Activated CD8-positive, alpha-beta T cell treated with anti-CD3 and anti-CD28 coated beads, Interleukin-2, amount 10 ng/mL, durations not matched to agents 7 days and 5 days (primary cell): ENCODE results near the gene LCN1. TPM values are rescaled to one million over a fixed set of nuclear protein-coding genes. Genes with fewer than 3 reads are reported as not detected.
A peak's percentile ranks its signal among the peaks of the same experiment; 100 is the strongest.

Experiments
- ATAC-seq: fragments of 150-1000 bp; cut with Tn5 transposase; one replicate; pipeline ENCODE4 v1.10.0; 2021; ENCODE audit warnings: moderate library complexity
- CTCF ChIA-PET: fragments of 350-600 bp; sonication (Branson Sonifier 250); formaldehyde crosslinking; loops from one replicate; lab custom pipeline; 2021; ENCODE audit warnings: antibody characterized with exemption; lab: Charles Lee
- POLR2A ChIA-PET: fragments of 350-600 bp; sonication (Branson Sonifier 250); formaldehyde crosslinking; loops from one replicate; lab custom pipeline; 2021; ENCODE audit warnings: antibody characterized with exemption; lab: Charles Lee
- DNase-seq: peaks from one replicate; pipeline ENCODE4 v3.0.0-alpha.2; 2020
- H3K27ac Mint-ChIP-seq: one replicate; pipeline ENCODE4 v1.8.0; 2021; ENCODE audit warnings: mild to moderate bottlenecking, mixed read lengths
- H3K27me3 Mint-ChIP-seq: one replicate; pipeline ENCODE4 v1.8.0; 2021; ENCODE audit warnings: low read depth, mixed read lengths
- H3K36me3 Mint-ChIP-seq: one replicate; pipeline ENCODE4 v1.8.0; 2021; ENCODE audit warnings: low read depth, mixed read lengths
- H3K4me1 Mint-ChIP-seq: one replicate; pipeline ENCODE4 v1.8.0; 2021; ENCODE audit warnings: low read depth, mixed read lengths
- H3K4me3 Mint-ChIP-seq: one replicate; pipeline ENCODE4 v1.8.0; 2021; ENCODE audit warnings: mild to moderate bottlenecking, mixed read lengths
- H3K9me3 Mint-ChIP-seq: one replicate; pipeline ENCODE4 v1.8.0; 2022; ENCODE audit warnings: mixed read lengths; ENCODE audit not compliant: insufficient read depth
- total RNA-seq, 2 experiments: library from RNA; stranded (reverse); gene quantifications; one replicate each; pipeline ENCODE4 v1.2.3, GENCODE V29; 2021

LCN1 gene
- total RNA-seq, 2 experiments from 2014 or later: not detected

DNA sequence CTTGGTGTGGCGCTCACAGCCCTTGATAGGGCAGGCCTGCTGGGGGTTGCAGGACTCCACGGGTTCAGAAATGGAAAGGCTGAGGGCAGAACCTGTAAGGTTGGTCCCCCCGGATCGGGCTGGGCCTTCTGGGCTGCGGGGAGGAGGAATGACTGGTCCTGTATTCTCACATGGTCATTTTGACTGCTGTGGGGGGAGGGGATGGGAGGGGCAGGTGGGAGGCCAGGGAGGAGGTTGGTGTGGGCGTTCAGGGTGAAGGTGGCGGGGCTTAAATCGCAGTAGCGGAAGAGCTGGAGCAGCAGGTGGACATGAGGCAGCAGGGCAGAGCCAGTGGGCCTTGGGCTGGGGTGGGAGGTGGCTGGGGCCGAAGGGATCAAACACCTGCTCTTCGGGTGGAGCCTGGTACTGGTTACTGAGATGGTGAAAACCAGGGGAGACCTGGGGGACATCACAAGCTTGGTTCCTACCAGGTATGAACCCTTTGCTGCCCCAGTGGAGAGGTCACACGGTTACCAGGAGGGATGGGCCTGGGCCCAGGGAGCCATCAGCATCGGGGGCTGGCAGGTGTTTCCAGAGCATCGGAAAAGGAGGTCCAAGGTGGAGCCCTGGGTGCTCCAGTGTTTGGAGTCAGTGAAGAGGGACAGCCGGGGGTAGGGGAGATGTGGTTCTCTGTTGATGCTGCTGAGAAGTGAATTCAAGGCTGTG is 18.9 kb upstream of the LCN1 start:
- no peak for ATAC-seq
- Mint-ChIP-seq H3K27me3 (peaks cover 3% of the 10 kb centered on the region), H3K27ac (no peak overlapping the region), H3K36me3 (peaks cover 14% of the 10 kb centered on the region), H3K4me3 (peak overlapping the region; percentile 88), H3K9me3 (no peaks in the 10 kb centered on the region), H3K4me1 (peaks cover 18% of the 10 kb centered on the region)
- DNase-seq: no peak
- ChIA-PET CTCF (no interaction called here), POLR2A (no interaction called here)

DNA sequence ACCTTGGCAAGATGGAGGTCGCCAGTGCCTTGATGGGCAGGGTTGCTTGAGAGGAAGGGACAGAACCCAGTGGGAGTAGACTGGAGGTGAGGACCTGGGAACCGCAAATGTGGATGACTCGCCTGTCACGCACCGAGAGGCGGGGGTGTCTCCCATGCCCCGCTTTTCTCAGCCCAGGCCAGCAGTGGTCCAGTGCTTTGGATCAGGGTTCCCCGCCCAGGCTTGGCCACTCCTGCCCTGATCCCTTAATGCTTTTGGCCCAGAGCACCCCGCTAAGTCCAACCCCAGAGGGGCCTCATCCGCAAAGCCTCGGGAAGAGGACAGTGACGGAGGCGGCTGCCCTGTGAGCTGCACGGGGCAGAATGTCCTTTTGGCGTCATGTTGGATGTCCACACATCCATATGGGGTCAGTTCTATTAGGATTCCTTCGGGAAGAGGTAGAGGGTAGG is 18.3 kb upstream of the LCN1 start:
- ATAC-seq (no peak), DNase-seq (no peak)
- peaks cover 3% of the 10 kb centered on the region for H3K27me3 Mint-ChIP-seq
- peak overlapping the region; percentile 8 for H3K4me3 Mint-ChIP-seq
- H3K36me3 Mint-ChIP-seq: peaks cover 14% of the 10 kb centered on the region
- no peaks in the 10 kb centered on the region for H3K9me3 Mint-ChIP-seq
- ChIA-PET CTCF (no interaction called here), POLR2A (no interaction called here)
- no peak overlapping the region for H3K27ac Mint-ChIP-seq
- H3K4me1 Mint-ChIP-seq: peaks cover 18% of the 10 kb centered on the region

DNA sequence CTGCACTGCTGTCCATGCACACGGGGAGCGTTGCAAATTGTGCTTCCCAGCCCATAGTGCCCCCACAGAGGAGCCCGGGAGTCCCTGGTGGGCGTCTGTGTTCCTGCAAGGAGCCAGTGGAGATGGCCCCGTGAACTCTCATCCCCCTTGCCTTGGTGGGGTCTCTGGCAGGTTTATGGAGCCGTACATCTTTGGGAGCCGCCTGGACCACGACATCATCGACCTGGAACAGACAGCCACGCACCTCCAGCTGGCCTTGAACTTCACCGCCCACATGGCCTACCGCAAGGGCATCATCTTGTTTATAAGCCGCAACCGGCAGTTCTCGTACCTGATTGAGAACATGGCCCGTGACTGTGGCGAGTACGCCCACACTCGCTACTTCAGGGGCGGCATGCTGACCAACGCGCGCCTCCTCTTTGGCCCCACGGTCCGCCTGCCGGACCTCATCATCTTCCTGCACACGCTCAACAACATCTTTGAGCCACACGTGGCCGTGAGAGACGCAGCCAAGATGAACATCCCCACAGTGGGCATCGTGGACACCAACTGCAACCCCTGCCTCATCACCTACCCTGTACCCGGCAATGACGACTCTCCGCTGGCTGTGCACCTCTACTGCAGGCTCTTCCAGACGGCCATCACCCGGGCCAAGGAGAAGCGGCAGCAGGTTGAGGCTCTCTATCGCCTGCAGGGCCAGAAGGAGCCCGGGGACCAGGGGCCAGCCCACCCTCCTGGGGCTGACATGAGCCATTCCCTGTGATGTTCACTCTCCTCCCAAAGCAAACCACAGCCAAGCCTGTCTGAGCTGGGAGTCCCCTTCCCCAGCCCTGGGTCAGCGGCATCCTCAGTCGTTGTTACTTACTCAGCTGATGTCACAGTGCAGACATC is 17.6 kb upstream of the LCN1 start:
- ChIA-PET POLR2A (no interaction called here), CTCF (interaction anchor here (0.9 kb wide), 1 partner anchor 9 kb away, joined by 3 read pairs; no protein-coding TSS in a partner anchor)
- Mint-ChIP-seq H3K27ac (no peak overlapping the region), H3K9me3 (no peaks in the 10 kb centered on the region), H3K36me3 (peaks cover 14% of the 10 kb centered on the region), H3K4me1 (peaks cover 18% of the 10 kb centered on the region), H3K27me3 (peaks cover 3% of the 10 kb centered on the region), H3K4me3 (no peak overlapping the region)
- DNase-seq: no peak
- no peak for ATAC-seq

DNA sequence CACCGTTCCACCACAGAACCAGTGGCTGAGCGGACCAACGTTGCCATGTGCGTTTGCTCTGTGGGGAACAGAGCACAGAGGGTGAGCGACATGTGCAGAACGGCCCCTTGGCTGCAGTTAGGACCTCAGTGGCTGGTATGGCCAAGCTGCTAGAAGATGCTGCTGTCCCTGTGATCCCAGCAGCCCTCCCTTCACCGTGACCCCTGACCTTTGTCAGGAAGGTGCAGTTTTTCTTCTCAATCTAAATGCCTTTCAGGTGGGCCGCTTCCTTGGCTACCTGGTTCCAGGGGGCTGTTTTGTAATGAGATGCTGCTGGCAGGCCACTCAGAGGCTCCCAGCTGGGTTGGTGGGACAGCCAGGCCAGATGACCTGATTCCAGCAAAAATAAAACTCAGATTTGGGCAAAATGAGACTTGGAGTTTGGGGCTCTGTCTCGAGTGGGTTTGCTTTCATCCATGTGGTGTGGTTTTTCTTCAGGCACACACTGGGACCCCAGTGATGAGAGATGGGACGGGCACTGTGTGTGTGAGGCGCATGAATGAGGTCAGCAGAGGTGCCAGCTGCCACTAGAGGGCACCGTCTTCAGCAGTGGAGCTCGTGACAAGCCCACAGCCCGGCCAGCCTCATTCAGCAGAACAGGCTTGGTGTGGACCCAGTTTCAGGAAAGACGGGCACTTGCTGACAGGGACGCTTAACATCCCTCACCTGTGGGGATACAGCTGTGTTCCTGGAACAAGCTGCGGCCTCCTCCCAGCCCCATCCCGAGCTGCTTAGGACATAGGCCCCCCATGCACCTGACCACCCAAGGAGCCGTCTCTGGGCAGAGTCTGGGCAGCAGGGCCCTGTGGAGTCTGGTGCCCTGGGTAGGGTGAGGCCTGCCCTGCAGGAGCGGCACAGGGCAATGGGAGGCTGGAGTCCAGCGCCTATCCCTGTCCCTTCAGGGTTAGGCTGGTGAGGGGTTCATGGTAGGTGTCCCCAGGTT is 16.7 kb upstream of the LCN1 start:
- peaks cover 14% of the 10 kb centered on the region for H3K36me3 Mint-ChIP-seq
- ChIA-PET CTCF (interaction anchor here (0.8 to 1.4 kb wide), 5 partner anchors 10 to 56 kb away, joined by 3 read pairs; no protein-coding TSS in a partner anchor), POLR2A (no interaction called here)
- H3K4me1 Mint-ChIP-seq: peaks cover 15% of the 10 kb centered on the region
- no peak overlapping the region for H3K27ac Mint-ChIP-seq
- ATAC-seq (no peak), DNase-seq (peak; percentile 68)
- H3K4me3 Mint-ChIP-seq: no peak overlapping the region
- peaks cover 7% of the 10 kb centered on the region for H3K9me3 Mint-ChIP-seq
- H3K27me3 Mint-ChIP-seq: peaks cover 6% of the 10 kb centered on the region

DNA sequence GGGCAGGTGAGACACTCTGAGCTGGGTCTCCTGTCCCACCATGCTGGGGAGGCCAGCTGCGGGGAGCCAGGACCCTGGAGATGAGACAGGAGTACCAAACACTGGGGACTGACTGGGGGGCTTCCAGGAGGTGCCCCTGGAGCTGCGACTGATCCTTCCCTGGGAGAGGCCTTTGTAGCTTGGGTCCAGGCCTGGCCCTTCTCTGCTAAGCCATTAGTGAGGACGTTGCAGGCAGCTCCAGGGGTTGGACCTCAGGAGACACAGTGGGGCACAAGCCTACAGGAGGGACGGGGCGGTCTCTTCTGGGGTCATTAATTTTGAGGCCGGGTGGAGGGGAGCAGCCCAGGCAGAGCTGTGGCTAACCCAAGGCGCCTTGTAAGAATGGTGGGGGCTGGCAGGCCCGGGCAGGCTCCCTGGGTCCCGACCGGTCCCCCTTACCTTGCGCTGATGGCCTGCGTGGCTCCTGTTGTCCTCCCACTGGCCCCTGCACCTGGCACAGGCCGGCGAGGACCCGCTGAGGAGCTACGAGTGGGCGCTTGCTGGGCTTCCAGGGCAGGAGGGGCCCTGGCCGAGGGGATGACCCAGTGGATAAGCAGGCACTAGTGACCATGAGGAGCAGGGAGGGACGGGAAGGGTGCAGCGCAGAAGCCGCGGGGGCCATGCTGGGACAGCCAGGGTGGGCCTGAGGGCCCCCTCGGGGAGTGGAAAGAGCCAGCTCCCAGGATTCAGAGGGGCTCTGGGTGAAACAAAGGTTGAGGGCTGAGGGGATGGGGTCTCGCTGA is 15.6 kb upstream of the LCN1 start:
- CTCF ChIA-PET: interaction anchor here (1.4 kb wide), 1 partner anchor 57 kb away, joined by 3 read pairs; no protein-coding TSS in a partner anchor
- POLR2A ChIA-PET: no interaction called here

DNA sequence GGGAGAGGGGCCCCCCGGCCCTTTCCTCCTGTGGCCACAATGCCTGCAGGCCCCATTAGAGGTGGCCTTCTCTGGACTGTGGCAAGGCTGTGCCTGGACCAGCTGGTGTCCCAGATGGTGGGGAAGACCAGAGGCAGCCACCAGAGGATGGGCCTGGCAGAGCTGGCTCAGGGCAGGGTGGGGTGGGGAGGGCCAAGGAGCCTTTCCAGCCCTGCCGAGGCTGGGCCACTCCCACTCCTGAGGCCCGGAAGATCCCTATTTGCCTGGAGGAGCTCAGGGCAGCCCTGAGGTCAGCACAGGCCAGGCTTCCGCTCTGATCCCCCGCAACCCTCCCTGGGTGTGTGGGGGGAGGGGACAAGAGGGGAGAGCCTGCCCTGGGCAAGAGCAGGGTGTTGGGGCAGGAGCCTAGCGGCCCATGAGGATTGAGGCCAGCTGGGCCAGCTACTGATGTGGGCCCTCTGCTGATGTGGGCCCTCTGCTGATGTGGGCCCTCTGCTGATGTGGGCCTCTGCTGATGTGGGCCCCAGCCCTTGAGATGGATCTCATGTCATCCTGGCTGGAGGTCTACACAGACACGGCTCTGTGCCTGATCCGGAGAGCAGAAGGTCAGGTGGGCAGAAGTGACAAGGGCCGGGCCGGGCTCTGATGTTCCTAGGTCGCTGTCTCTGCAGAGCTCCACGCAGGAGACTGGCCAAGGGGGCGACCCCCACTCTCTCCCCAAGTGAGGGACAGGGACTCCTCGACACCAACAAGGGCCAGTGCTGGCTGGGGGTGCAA is 14.7 kb upstream of the LCN1 start:
- CTCF ChIA-PET: no interaction called here
- H3K36me3 Mint-ChIP-seq: peaks cover 14% of the 10 kb centered on the region
- DNase-seq (no peak), ATAC-seq (no peak)
- H3K9me3 Mint-ChIP-seq: peaks cover 7% of the 10 kb centered on the region
- H3K4me1 Mint-ChIP-seq: peaks cover 19% of the 10 kb centered on the region
- peaks cover 7% of the 10 kb centered on the region for H3K27me3 Mint-ChIP-seq
- POLR2A ChIA-PET: no interaction called here
- no peak overlapping the region for H3K27ac Mint-ChIP-seq
- no peak overlapping the region for H3K4me3 Mint-ChIP-seq

More for the DNA sequence above, 15.6 kb upstream of the LCN1 start:
- H3K27ac Mint-ChIP-seq: no peak overlapping the region
- DNase-seq (no peak), ATAC-seq (no peak)
- H3K36me3 Mint-ChIP-seq: peaks cover 14% of the 10 kb centered on the region
- H3K27me3 Mint-ChIP-seq: peaks cover 7% of the 10 kb centered on the region
- H3K4me1 Mint-ChIP-seq: peaks cover 14% of the 10 kb centered on the region
- H3K4me3 Mint-ChIP-seq: no peak overlapping the region
- peaks cover 7% of the 10 kb centered on the region for H3K9me3 Mint-ChIP-seq

DNA sequence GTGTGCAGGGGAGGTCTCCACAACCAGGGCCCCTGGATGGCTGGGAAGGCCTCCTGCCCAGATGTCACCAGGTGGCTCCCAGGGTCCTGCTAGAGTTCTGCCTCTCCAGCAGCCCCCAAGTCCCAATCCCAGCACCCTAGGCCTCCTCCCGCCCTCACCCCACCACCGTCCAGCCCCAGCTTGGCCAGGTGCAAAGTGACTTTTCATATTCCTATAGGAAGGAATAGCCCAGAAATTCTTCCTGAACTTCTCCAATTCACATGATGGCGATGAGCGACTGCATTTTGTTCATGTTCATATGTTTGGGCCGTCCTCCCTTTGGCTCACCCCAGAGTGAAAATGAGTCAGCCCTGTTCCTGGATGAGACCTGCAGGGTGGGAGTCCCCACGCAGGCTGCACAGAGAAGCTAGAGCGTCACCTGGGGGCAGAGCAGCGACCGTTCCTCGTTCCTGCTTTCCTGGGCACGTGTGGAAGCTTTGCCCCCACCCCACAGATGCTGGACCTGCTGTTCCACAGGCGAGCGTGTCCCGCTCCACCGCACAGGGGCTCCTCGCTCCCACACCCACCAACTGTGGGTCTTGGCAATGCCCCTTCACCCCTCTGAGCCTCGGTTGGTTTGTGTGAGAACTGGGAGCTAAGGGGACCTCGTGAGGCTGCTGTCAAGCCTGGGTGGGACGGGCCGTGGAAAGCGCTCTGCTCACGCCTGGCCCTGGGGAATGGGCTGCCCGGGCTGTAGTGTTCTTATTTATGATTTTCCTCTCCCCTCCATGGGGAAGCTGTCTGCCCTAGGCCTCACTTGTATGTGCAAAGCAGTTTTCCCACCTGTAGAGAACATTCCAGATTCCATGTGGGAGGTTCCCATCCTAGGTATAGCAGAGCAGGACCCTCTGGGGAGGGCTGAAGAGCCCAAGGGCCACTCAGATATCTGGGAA is 13.9 kb upstream of the LCN1 start:
- Mint-ChIP-seq H3K4me3 (no peak overlapping the region), H3K27me3 (peaks cover 10% of the 10 kb centered on the region), H3K9me3 (peaks cover 7% of the 10 kb centered on the region), H3K4me1 (peaks cover 15% of the 10 kb centered on the region), H3K27ac (no peak overlapping the region), H3K36me3 (peaks cover 13% of the 10 kb centered on the region)
- no peak for ATAC-seq
- ChIA-PET CTCF (no interaction called here), POLR2A (no interaction called here)
- DNase-seq: no peak

DNA sequence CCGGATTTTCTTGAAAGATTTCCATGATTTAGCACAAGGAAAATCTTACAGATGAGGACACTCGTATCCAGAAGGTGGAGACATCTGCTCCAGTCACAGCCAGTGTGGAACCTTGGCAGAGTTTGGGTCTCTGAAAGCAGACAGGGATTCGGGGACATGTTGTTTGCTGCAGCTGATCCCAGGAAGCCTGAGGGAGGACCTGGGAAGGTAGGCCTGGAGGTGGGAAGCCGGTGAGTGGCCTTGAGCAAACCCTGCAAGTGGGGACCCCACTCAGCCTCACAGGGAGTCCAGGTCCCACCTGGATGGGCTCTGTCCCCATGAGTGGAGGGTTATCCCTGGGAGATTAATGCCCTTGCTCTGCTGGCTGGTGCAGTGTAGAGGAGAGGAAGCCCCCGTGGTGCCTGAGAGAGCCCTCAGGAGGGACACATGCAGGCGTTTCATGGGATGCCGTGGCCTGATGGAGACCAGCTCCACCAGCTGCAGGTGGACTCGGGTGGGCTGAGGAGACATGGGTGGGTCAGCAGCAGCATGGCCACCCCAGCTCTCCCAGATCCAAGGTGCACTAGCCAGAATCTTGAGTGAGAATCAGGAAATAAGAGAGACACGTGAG is 12.9 kb upstream of the LCN1 start:
- Mint-ChIP-seq H3K4me1 (peaks cover 10% of the 10 kb centered on the region), H3K27ac (no peak overlapping the region), H3K27me3 (peaks cover 14% of the 10 kb centered on the region), H3K36me3 (peaks cover 9% of the 10 kb centered on the region), H3K9me3 (peaks cover 7% of the 10 kb centered on the region), H3K4me3 (no peak overlapping the region)
- ATAC-seq: no peak
- ChIA-PET POLR2A (no interaction called here), CTCF (no interaction called here)
- DNase-seq: no peak

DNA sequence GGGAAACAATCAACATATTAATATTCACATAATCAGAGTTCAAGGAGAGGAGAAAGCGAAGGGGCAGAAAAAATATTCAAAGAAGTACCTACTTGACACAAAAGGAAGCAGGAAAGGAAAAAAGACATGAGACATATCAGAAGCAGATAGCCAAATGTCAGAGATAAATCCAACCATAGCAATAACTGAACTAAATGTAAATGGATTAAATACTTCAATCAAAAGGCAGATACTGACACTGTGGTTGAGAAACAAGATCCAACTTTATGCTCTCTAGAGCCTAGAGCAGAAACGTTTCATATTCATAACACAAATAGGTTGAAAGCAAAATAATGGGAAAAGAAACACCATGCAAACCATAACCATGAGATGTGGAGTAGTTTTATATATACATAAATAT is 11.8 kb upstream of the LCN1 start:
- DNase-seq (no peak), ATAC-seq (no peak)
- H3K4me1 Mint-ChIP-seq: peaks cover 10% of the 10 kb centered on the region
- ChIA-PET CTCF (no interaction called here), POLR2A (no interaction called here)
- no peak overlapping the region for H3K4me3 Mint-ChIP-seq
- peaks cover 14% of the 10 kb centered on the region for H3K27me3 Mint-ChIP-seq
- no peak overlapping the region for H3K27ac Mint-ChIP-seq
- peaks cover 4% of the 10 kb centered on the region for H3K36me3 Mint-ChIP-seq
- peaks cover 7% of the 10 kb centered on the region for H3K9me3 Mint-ChIP-seq
